ENCODE results near the gene TNNT2.
A peak's percentile ranks its signal among the peaks of the same experiment; 100 is the strongest.

Gene TNNT2

GRCh38 chr1:201411292-201411691, 33.8 kb upstream of the TNNT2 start:
- DNase-seq (ENCODE audit: extremely low read depth, low read depth), result no peak
- no peak overlapping the region for H3K4me3 ChIP-seq (replicated peaks; ENCODE audit: low read depth, low read length)
- no peak for TF ChIP-seq CTCF (IDR thresholded peaks at IDR 0.05; ENCODE audit: low read depth, low read length, missing control alignments)

- H3K4me3 ChIP-seq (replicated peaks; ENCODE audit: low read depth, low read length), result no peak overlapping the region
- DNase-seq (ENCODE audit: extremely low read depth, low read depth), result no peak
Measured at GRCh38 chr1:201409440-201409839, 32.0 kb upstream of the TNNT2 start.

GRCh38 chr1:201408834-201409200, 31.3 kb upstream of the TNNT2 start:
- DNase-seq (ENCODE audit: extremely low read depth, low read depth), result no peak
- no peak for TF ChIP-seq CTCF (IDR thresholded peaks at IDR 0.05; ENCODE audit: low read depth, low read length, missing control alignments)
- no peak overlapping the region for H3K4me3 ChIP-seq (replicated peaks; ENCODE audit: low read depth, low read length)

More at GRCh38 chr1:201409440-201409839, 32.0 kb upstream of the TNNT2 start:
- no peak for TF ChIP-seq CTCF (IDR thresholded peaks at IDR 0.05; ENCODE audit: low read depth, low read length, missing control alignments)

GRCh38 chr1:201408176-201408833, 30.8 kb upstream of the TNNT2 start:
- peak; percentile 98 for TF ChIP-seq CTCF (IDR thresholded peaks at IDR 0.05; ENCODE audit: low read depth, low read length, missing control alignments)
- no peak overlapping the region for H3K4me3 ChIP-seq (replicated peaks; ENCODE audit: low read depth, low read length)
- DNase-seq (ENCODE audit: extremely low read depth, low read depth), result peak; percentile 42

DNA sequence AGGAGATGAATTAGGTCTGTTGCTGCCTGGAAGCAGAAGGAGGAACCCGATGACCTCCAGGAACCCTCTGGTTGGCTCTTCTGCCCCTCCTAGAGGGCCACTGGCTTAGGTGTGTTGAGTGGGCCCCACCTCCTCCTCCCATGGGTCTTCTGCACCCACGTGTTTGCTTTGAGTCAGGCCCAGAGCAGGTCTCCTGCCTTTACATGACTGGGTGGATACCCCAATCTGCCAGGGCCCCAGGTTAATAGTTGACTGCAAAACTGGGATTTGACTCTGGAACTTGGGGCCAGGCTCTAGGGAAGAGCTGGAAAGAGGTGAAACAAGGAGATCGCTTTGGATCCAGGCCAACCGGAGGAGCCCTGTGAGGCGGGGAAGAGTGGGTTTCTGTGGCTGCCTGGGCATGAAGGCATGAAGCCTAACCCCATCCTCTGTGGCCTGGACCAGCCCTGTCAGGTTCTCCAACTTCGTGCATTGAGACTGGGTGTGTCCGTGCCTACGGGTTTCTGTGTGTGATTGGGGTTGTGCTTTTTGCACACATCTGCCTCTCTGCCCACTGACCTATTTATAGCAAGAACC, 29.4 kb upstream of the TNNT2 start:
- no peak for TF ChIP-seq CTCF (IDR thresholded peaks at IDR 0.05; ENCODE audit: low read depth, low read length, missing control alignments)
- no peak for DNase-seq (ENCODE audit: extremely low read depth, low read depth)

GRCh38 chr1:201405484-201405831, 28.0 kb upstream of the TNNT2 start:
- no peak for TF ChIP-seq CTCF (IDR thresholded peaks at IDR 0.05; ENCODE audit: low read depth, low read length, missing control alignments)
- no peak for DNase-seq (ENCODE audit: extremely low read depth, low read depth)
- H3K4me3 ChIP-seq (replicated peaks; ENCODE audit: low read depth, low read length), result no peak overlapping the region

More for the DNA sequence above, 29.4 kb upstream of the TNNT2 start:
- no peak overlapping the region for H3K4me3 ChIP-seq (replicated peaks; ENCODE audit: low read depth, low read length)

Data from HFF-Myc (cell line).